COR-L47 (cell line): ENCODE results near the gene OR51I1.

Source experiments
- DNase-seq: peaks from one replicate; lab custom pipeline; 2025; lab: John Stamatoyannopoulos, UW

OR51I1 gene, protein sequence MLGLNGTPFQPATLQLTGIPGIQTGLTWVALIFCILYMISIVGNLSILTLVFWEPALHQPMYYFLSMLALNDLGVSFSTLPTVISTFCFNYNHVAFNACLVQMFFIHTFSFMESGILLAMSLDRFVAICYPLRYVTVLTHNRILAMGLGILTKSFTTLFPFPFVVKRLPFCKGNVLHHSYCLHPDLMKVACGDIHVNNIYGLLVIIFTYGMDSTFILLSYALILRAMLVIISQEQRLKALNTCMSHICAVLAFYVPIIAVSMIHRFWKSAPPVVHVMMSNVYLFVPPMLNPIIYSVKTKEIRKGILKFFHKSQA

DNA sequence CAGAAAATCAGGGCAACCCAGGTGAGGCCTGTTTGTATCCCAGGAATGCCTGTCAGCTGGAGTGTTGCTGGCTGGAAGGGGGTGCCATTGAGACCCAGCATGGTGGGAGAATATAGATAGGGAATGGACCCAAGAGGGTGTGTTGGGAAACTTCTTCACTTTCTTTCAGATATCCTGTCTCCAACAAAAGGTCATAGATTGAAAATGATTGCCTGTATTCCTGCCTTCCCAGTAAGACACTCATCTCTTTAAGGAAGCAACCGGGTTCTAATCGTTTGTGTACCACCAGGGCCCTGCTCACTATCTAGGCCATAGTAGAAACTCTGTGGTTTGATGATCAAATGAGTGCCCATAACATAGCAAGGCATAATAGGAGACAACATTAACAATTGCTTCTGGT is at the start of gene OR51I1:
OR51I1 (minus strand) TSS at position 101 of the 400 bp plus-strand sequence; CDS start at position 101, 0 bp downstream.
- no peak for DNase-seq

DNA sequence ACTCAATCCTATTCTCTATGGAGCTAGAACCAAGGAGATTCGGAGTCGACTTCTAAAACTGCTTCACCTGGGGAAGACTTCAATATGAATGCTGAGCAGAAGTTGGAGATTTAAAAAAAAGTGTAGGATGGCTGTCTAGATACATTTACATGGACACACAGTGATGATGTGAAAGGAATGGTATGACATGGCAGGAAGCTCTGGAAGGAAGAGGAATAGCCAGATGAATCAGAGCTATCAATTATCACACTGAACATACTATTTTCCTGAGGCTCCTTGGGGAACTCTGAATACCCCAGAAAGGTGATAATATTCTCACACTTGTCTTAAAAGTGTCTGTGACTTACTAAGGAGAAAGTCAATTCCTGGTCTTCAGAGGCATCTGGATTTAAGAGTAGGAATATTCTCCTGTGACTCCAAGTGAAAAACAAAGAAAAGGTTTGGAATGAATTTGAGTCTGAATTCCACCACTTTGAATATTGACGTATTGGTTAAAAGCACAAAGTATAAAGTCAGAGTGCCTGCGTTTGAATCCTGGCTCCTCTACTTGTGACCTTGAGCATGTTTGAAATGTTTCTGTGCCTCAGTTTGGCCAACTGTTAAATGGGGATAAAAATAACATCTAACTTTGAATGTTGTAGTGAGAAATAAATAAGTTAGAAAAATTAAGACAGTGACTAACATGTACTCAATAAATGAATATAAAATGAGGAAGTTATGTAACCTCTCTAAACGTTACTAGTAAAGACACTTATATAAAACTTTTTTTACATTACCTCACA is 48.5 kb upstream of the OR51I1 start:
- DNase-seq = no peak

DNA sequence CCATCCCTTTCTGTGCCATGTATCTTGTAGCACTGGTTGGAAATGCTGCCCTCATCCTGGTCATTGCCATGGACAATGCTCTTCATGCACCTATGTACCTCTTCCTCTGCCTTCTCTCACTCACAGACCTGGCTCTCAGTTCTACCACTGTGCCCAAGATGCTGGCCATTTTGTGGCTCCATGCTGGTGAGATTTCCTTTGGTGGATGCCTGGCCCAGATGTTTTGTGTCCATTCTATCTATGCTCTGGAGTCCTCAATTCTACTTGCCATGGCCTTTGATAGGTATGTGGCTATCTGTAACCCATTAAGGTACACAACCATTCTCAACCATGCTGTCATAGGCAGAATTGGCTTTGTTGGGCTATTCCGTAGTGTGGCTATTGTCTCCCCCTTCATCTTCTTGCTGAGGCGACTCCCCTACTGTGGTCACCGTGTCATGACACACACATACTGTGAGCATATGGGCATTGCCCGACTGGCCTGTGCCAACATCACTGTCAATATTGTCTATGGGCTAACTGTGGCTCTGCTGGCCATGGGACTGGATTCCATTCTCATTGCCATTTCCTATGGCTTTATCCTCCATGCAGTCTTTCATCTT is 47.6 kb upstream of the OR51I1 start:
- no peak for DNase-seq

DNA sequence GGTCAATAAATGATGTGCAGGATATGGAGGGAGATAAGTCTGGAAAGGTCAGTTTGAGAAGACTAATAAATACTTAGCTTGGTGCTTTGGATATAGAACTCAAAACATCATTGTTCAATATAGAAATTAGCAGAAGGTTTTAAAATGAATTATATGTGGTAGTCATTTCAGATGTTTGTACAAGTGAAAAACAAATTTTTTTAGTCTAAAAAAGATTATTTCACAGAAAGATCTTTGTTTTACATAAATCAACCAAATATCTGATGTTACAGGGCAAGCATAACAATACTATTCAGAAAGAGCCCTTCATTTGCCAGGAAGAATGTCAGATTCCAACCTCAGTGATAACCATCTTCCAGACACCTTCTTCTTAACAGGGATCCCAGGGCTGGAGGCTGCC is 47.1 kb upstream of the OR51I1 start, which contains the start of gene OR52D1:
OR52D1 (plus strand) TSS at position 301 of the 400 bp plus-strand sequence; CDS start at position 323, 22 bp downstream.
- no peak for DNase-seq

DNA sequence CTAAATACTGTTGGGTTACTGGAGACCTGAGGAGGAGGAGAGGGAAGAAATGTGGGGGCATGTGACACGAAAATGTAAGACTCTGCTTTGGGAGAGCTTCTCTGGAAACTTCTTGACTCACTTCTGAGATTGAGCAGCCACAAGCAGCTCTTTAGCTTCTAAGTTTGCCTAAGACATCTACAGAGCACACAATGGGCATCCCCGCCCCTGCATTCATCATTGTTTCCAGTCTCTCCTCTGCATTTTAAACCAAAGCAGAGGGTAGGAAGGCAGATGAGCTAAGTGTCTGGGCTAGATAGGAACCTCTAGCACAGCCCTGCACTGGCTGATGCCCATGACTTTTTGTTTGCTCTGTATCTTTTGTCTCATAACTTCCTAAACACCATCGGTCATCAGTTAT is 45.1 kb upstream of the OR51I1 start:
- no peak for DNase-seq

DNA sequence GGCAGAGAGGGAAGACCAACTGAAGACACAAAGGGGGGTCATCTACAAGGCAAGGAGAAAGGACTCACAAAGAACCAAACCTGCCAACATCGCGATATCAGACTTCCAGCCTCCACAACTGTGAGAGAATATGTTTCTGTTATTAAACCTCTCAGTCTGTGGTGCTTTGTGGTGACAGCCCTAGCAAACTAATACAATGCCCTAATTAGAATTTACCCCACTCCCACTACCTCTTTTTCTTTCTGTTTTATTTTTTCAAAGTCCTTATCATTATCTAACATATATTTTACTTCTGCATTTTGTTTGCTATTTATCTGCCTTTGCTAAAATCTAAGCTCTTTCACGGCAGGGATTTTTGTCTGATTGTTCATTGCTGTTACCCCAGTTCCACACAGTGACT is 44.7 kb upstream of the OR51I1 start:
- DNase-seq = no peak

DNA sequence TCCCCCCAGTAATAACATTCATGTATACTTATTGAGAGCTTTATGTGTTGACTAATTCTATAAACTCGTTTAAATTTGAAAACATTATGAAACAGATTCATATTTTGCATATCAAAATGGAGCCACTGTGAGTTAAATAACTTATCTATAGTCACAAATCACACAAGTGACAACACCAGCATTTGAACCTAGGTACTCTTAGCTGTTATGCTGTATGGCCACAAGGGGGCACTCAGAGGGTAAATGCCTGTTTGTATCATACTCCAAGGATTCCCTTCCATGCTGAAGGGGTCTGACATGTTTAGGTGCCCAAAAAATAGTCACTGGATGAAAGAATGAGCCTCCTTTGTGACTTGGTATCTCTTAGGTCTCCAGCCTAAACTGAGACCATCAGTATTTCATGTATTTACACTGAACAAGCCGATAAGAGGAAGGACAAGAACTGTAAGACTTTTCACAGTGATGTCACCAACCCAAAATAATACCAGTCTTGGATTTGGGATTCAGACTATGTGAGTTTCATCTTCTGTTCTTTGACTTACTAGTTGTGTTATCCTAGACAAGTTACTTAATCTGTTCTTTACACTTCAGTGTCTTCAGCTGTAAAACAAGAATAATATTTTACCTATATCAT is 35.0 kb upstream of the OR51I1 start:
- no peak for DNase-seq

DNA sequence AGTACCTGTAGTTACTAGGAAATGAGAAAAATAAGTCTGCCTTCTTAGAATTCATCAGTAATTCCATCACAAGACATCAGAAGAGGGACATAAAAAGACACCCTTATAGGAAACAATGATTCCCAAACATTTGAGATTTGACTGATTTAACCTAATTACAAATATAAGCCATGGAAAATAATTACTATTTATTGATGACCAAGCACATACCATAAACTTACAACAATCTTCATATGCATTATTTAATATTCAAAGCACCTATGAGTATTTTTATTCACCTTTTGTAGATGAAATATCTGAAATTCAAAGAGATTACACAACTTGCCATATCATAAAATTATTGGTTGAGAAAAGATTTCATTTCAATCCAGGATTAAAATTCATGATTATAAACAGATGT is 32.6 kb upstream of the OR51I1 start:
- DNase-seq = no peak

DNA sequence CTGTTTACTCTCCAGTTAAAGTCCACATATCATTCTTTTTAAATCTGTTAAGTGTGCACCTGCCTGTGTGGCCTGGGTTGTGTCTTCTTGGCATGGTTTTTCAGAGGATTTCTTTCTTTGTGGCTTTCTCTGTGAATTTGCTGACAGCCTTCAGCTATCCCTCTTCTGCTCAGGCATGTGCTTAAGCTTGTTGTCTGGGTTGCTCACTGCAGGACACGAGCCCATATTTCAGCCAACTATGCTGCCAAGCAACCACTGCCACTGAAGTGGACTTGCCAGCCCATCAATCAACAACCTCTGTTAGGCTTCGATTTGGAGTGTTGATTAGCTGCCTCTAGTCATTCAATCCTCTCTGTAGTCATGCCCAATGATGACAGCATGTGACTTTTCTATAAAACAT is 26.2 kb upstream of the OR51I1 start:
- no peak for DNase-seq

DNA sequence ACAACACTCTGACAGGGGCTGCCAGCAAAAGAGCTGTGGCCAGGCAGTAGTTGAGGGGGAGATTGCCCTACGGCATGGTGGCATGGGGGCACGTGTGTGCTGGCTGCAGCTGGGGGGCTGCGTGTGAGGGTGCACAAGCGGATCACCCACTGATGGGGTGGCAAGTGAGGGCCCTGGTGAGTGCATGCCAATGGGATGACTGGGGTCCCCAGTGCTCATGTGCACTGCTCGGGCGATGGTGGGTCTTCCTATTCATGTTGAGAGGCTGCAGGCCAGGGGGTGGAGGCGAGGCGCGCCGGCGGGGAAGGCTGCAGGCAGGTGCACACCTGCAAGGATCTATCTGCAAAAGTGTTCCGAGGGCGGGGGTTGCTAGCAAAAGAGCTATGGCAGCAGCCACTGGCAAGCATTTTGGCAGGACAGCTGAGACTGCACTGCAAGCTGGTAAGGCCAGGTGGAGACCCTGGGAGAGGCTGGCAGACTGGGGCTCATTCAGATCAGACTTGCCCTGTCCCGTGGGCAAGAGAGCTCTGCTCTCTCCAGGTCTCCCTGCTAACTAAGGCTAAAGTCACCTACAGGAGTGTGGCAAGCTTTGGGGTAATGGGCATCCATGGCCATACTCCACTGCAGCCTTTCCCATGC is 19.8 kb upstream of the OR51I1 start:
- DNase-seq = no peak

DNA sequence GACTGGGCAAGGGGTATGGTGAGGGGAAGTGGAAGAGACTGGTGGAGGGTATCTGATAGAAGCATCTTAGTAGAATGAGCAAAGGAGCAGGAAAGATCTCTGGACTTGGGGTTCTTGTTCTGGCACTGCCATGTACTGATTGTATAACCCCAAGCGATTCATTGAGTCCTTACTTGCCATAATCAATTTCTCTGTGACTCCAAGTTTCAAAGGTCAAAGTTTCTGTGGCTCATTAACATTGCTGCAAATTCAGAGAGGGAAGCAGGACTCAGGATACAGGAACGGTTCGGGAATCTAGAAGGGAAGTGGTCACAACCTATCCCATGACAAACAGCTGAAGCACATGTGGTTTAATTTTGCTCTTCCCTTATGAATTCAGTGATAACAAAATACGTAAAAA is 8.1 kb upstream of the OR51I1 start:
- no peak for DNase-seq

DNA sequence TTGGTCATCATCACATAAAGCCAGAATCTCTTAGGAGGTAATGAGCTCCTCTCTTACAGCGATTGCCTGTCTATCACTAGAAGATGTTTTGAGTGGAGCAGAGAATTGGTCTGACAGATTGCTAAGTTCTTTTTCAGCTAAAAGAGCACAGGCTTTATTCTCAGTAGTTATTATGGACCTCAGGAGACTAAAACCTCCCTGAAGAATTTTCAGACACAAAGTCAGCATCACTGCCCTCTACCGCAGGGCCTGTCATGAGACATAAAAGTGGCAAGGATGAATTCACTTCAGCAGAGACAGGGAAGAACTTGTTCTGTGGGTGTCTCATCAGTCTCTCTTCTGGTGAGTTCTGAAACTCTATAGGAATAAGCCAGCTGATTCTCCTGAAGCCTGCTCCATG is 7.7 kb upstream of the OR51I1 start, which contains the start of gene OR51I2:
OR51I2 (plus strand) TSS at position 301 of the 400 bp plus-strand sequence. CDS start 4,166 bp downstream, outside the sequence.
- DNase-seq = no peak

DNA sequence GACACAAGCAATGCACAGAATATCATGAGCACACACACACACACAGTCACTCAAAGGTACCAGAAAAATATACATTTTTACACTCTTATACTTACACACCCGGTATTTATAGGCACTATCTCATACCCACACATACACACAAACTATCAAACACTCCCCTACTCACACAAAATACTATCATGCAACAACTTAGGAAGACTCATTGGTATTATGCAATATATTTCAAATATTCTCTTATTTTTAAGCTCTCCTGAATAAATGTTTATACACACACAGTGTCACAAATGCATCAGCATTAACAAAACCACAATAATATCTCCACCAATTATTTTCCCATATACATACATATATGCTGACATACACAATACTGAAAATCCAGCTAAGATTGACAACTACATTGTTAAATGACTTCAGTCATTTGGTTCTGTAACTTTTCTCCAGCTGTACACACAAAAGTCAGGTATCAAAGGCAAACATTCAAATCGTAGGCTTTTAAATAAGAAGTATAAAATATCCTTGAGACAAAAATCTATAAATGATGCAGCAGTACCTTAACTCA is 2.6 kb upstream of the OR51I1 start:
- DNase-seq = no peak

DNA sequence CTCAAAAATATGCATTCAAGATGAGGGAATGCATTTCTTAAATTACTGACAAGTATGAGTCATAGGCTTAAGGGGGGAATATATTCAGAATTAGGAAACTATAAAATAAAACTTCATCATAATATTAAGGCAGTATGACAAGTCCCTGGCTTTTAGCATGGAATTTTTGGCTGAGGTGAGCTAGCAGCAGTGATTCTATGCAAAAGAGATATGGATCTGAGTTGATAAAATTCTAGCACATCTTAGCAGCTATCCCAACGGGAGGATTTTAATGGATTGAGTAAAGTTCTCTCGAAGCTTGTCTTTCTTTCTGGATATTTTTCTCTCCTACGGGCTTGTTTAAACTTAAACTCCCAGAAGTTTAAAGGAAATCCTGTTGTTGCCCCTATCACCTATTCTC is 18.2 kb downstream of the OR51I1 start:
- no peak for DNase-seq

DNA sequence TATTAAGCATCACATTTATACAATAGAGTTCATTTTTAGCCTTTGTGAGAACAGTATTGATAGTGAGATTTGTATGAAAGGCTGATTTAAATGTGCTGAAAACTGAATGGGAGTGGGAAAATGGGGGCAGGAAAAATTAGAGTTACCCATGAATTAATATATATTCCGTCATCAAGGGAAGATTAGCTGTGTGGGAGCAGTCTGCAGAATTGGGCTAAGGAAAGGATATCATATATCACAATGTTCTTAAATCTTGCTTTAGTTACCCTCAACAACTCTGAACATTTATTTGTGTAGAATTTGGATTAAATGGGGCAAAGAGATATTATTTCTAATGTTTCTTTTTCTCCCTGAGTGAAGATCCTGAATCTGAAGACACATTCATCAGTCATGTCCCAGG is 19.5 kb downstream of the OR51I1 start, which contains the start of gene OR51Q1:
OR51Q1 (plus strand) TSS at position 301 of the 400 bp plus-strand sequence; CDS start at position 391, 90 bp downstream.
- DNase-seq = no peak

DNA sequence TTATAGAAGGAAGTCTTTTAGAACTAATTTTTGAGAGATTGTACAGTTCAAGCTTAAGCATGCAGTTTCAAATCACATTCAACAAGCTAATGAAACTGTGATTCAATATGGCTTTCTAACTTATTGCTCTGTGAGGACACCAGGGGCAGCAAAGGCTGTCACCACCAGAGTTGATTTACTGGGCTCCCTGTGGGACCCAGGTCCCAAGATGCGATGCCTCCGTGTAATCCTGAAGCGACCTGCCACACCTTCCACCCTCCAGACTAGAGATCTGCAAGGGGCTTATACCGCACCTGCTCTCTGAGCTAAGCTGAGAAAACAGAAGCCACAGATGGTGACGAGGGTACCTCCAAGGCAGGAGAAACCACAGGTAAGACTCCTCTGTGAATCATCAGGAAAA is 20.3 kb downstream of the OR51I1 start:
- DNase-seq = no peak

DNA sequence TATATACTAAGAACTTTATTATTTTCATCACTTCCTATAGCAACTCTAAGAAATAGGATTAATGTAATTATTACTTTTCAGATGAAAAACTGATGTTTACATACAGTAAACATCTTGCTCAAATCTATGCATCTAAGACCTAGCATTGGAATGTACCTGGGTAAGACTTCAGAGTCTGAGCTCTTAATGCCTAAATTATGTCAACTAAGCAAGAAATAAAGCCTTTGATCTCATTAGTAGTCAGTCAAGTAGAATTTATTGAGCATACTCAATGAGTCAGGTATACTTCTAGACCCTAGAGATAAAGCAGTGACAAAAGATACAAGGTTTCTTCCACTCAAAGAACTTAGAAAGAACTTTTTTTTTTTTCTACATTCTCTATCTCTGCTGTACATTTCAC is 36.1 kb downstream of the OR51I1 start:
- DNase-seq = no peak

DNA sequence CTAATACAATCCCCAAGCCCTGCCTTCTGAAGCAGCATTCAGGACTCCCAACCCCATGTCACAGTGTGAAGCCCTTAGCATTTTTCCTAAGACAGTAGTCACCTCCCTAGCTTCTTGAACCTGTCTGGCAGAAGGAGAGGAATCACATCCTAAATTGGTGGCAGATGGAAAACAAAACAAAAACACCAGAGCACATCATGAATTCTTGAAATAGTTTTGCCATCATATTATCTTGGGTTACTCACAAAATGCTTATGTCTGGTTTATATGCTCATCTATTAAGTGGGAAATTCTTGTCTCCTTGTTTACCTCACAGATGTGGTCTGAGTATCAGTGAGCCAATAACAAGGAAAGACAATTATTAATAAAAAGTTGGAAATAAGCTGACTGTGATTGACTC is 42.4 kb downstream of the OR51I1 start:
- DNase-seq = no peak

DNA sequence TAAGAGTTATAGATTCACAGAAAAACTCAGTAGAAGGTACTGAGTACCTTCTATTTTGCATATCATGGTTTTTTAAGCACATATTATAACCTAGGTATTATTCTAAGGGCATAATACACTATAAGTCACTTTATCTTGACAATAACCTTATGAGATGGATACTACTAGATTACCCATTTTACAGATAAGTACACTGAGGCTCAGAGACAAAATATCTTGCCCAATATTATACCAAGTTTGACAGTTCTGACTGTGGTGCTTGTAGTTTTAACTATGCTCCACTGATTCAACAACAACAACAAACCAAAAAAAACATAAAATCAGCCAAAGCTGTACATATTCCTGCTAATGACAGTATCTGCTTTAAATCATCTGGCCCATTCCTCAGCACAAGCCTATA is 47.2 kb downstream of the OR51I1 start:
- no peak for DNase-seq
